RWPE2 (cell line): ENCODE results near the gene CD72.

Source experiments
- ATAC-seq: fragments of 200-7000 bp; cut with Tn5 transposase; 3 replicates; pipeline ENCODE4 v1.9.1; 2021; ENCODE audit warnings: low read depth
- DNase-seq: peaks from one replicate; pipeline ENCODE4 v3.0.0-alpha.2; 2020; ENCODE audit warnings: low spot score
- H3K27ac ChIP-seq: fragments of 450-650 bp; 2 replicates; pipeline ENCODE4 v1.5.1; 2017; ENCODE audit warnings: mild to moderate bottlenecking; ENCODE audit not compliant: poor library complexity, severe bottlenecking
- H3K27me3 ChIP-seq: fragments of 250-450 bp; sonication (Bioruptor Pico); 2 replicates; pipeline ENCODE4 v1.5.1; 2021; ENCODE audit warnings: mild to moderate bottlenecking, moderate library complexity; ENCODE audit not compliant: insufficient read depth, poor library complexity, severe bottlenecking
- H3K36me3 ChIP-seq: fragments of 250-450 bp; sonication (Bioruptor Pico); 2 replicates; pipeline ENCODE4 v1.5.1; 2020; ENCODE audit warnings: low read depth, mild to moderate bottlenecking, moderate library complexity
- H3K4me1 ChIP-seq: fragments of 250-450 bp; sonication (Bioruptor Pico); 2 replicates; pipeline ENCODE4 v1.5.1; 2021; ENCODE audit warnings: mild to moderate bottlenecking, moderate library complexity; ENCODE audit not compliant: insufficient read depth, poor library complexity, severe bottlenecking
- H3K4me3 ChIP-seq: fragments of 250-450 bp; sonication (Bioruptor Pico); 2 replicates; pipeline ENCODE4 v1.5.1; 2021; ENCODE audit warnings: mild to moderate bottlenecking, moderate library complexity; ENCODE audit not compliant: severe bottlenecking
- H3K9me3 ChIP-seq: fragments of 250-450 bp; sonication (Bioruptor Pico); 2 replicates; pipeline ENCODE4 v1.5.1; 2021; ENCODE audit warnings: mild to moderate bottlenecking, moderate library complexity; ENCODE audit not compliant: severe bottlenecking
- CTCF ChIP-seq: fragments of 450-650 bp; IDR thresholded peaks from one replicate; pipeline ENCODE4 v1.5.1; 2017; ENCODE audit warnings: mild to moderate bottlenecking, moderate library complexity; ENCODE audit not compliant: poor library complexity, severe bottlenecking

Gene CD72

GRCh38 chr9:35568196-35568595 lies 50.0 kb downstream of the CD72 start:
- H3K27ac ChIP-seq = no peak overlapping the region
- H3K9me3 ChIP-seq = no peaks in the 10 kb centered on the region
- no peaks in the 10 kb centered on the region for H3K27me3 ChIP-seq
- no peak for ATAC-seq
- no peaks in the 10 kb centered on the region for H3K4me1 ChIP-seq
- no peak overlapping the region for H3K4me3 ChIP-seq
- no peak for DNase-seq
- TF ChIP-seq CTCF = no peak
- no peaks in the 10 kb centered on the region for H3K36me3 ChIP-seq

GRCh38 chr9:35566417-35566816 lies 51.8 kb downstream of the CD72 start:
- no peak for DNase-seq
- Histone ChIP-seq H3K36me3 (no peaks in the 10 kb centered on the region; the same call in 1 of the 2 replicates), H3K9me3 (no peaks in the 10 kb centered on the region), H3K27me3 (no peaks in the 10 kb centered on the region), H3K4me1 (no peaks in the 10 kb centered on the region), H3K4me3 (no peak overlapping the region), H3K27ac (no peak overlapping the region)
- ATAC-seq = no peak
- TF ChIP-seq CTCF = no peak

GRCh38 chr9:35564658-35565061 lies 53.6 kb downstream of the CD72 start:
- DNase-seq = no peak
- Histone ChIP-seq H3K27ac (no peak overlapping the region), H3K4me1 (no peaks in the 10 kb centered on the region), H3K27me3 (no peaks in the 10 kb centered on the region), H3K4me3 (no peak overlapping the region), H3K36me3 (no peaks in the 10 kb centered on the region; the same call in 1 of the 2 replicates), H3K9me3 (no peaks in the 10 kb centered on the region)
- TF ChIP-seq CTCF = no peak
- no peak for ATAC-seq

GRCh38 chr9:35563791-35564197 lies 54.4 kb downstream of the CD72 start:
- Histone ChIP-seq H3K4me1 (no peaks in the 10 kb centered on the region), H3K36me3 (peaks cover 7% of the 10 kb centered on the region), H3K27me3 (no peaks in the 10 kb centered on the region), H3K9me3 (no peaks in the 10 kb centered on the region), H3K4me3 (no peak overlapping the region), H3K27ac (no peak overlapping the region)
- ATAC-seq (no peak), DNase-seq (no peak)
- TF ChIP-seq CTCF = no peak

GRCh38 chr9:35562895-35563780 lies 55.1 kb downstream of the CD72 start:
- Histone ChIP-seq H3K27me3 (no peaks in the 10 kb centered on the region), H3K4me3 (no peak overlapping the region), H3K4me1 (no peaks in the 10 kb centered on the region), H3K9me3 (no peaks in the 10 kb centered on the region), H3K27ac (no peak overlapping the region), H3K36me3 (peaks cover 13% of the 10 kb centered on the region)
- ATAC-seq = no peak
- TF ChIP-seq CTCF = no peak
- DNase-seq = no peak
